Left ventricle myocardium inferior (tissue), 1 donor: Measurements from ENCODE around the gene ETFRF1. TPM values are rescaled to one million over a fixed set of nuclear protein-coding genes. Genes with fewer than 3 reads are reported as not detected.
A peak's percentile ranks its signal among the peaks of the same experiment; 100 is the strongest.

Experiments
- DNase-seq: peaks from one replicate; pipeline ENCODE4 v3.0.0-alpha.2; 2020
- H3K27ac ChIP-seq: fragments of 200-600 bp; replicated peaks from 2 replicates; pipeline ENCODE4 v1.8.0; 2021
- H3K27me3 ChIP-seq: fragments of 200-600 bp; 2 replicates; pipeline ENCODE4 v1.8.0; 2021; ENCODE audit warnings: low read depth
- H3K36me3 ChIP-seq: fragments of 200-600 bp; 2 replicates; pipeline ENCODE4 v1.8.0; 2021
- H3K4me1 ChIP-seq: fragments of 200-600 bp; 2 replicates; pipeline ENCODE4 v1.8.0; 2021
- H3K4me3 ChIP-seq: fragments of 200-600 bp; 2 replicates; pipeline ENCODE4 v1.8.0; 2021; ENCODE audit warnings: mild to moderate bottlenecking, moderate library complexity
- H3K9me3 ChIP-seq: fragments of 200-600 bp; replicated peaks from 2 replicates; pipeline ENCODE4 v1.8.0; 2021
- intact Hi-C: fragments of 100-400 bp; cut with micrococcal nuclease; formaldehyde crosslinking; loops from one replicate; pipeline ENCODE4 v1.11.0; 2022
- total RNA-seq: library from RNA; stranded (reverse); fragmentation: NEBNext Ultra II Directional; extraction: Animal tissue kit (Norgen Biotek cat#: 25700); gene quantifications from one replicate; pipeline ENCODE4 v1.2.1, GENCODE V29; 2021
- TF ChIP-seq, protein P1 (sequence below): fragments of 200-600 bp; IDR thresholded peaks from 2 replicates; pipeline ENCODE4 v1.8.0; 2021; ENCODE audit warnings: antibody characterized with exemption, mild to moderate bottlenecking, borderline replicate concordance
- donor health status: DM: no; HTN: yes; CAD: no; lungs with severe emphysema.

The ETFRF1 gene
- total RNA-seq, 1 donor from 2014 or later, result 71.5 TPM

GRCh38 chr12:25186788-25187402, 8.1 kb upstream of the ETFRF1 start:
- no peak for DNase-seq
- H3K36me3 ChIP-seq, result no peaks in the 10 kb centered on the region
- H3K9me3 ChIP-seq, result no peaks in the 10 kb centered on the region
- H3K27ac ChIP-seq, result no peak overlapping the region
- peaks cover 5% of the 10 kb centered on the region for H3K4me1 ChIP-seq
- intact Hi-C loops, result no loop called here
- TF ChIP-seq, protein P1, sequence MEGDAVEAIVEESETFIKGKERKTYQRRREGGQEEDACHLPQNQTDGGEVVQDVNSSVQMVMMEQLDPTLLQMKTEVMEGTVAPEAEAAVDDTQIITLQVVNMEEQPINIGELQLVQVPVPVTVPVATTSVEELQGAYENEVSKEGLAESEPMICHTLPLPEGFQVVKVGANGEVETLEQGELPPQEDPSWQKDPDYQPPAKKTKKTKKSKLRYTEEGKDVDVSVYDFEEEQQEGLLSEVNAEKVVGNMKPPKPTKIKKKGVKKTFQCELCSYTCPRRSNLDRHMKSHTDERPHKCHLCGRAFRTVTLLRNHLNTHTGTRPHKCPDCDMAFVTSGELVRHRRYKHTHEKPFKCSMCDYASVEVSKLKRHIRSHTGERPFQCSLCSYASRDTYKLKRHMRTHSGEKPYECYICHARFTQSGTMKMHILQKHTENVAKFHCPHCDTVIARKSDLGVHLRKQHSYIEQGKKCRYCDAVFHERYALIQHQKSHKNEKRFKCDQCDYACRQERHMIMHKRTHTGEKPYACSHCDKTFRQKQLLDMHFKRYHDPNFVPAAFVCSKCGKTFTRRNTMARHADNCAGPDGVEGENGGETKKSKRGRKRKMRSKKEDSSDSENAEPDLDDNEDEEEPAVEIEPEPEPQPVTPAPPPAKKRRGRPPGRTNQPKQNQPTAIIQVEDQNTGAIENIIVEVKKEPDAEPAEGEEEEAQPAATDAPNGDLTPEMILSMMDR, result no peak
- no peaks in the 10 kb centered on the region for H3K27me3 ChIP-seq
- H3K4me3 ChIP-seq, result peak overlapping the region; percentile 28

- Histone ChIP-seq H3K27ac (no peak overlapping the region), H3K27me3 (no peaks in the 10 kb centered on the region), H3K4me1 (peaks cover 5% of the 10 kb centered on the region), H3K9me3 (no peaks in the 10 kb centered on the region), H3K36me3 (no peaks in the 10 kb centered on the region), H3K4me3 (no peak overlapping the region)
- DNase-seq, result no peak
- TF ChIP-seq, protein P1, result no peak
- intact Hi-C loops, result no loop called here
Measured at GRCh38 chr12:25187781-25188180, 7.3 kb upstream of the ETFRF1 start.

GRCh38 chr12:25189656-25190055, 5.4 kb upstream of the ETFRF1 start:
- Histone ChIP-seq H3K36me3 (no peaks in the 10 kb centered on the region), H3K27ac (no peak overlapping the region), H3K27me3 (no peaks in the 10 kb centered on the region), H3K9me3 (no peaks in the 10 kb centered on the region), H3K4me3 (no peak overlapping the region), H3K4me1 (peaks cover 13% of the 10 kb centered on the region)
- intact Hi-C loops, result no loop called here
- DNase-seq, result no peak
- TF ChIP-seq, protein P1, result no peak

DNA sequence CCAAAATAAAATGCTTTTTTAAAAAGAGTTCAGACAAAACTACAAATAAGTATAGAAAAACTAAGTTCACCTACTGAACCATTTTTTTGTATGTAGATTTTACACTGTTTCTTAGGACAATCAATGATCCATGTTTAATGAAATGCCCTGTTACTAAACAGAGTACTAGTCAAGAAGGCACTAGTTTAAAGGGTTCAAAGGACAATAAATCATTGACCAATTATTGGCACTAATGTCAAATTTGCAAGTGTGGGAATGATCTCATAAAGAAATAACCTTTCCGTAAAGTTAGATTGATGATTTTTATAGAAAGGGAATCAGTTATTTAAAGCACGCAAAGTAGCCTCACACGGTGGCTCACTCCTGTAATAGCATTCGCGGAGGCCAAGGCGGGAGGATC, 4.2 kb upstream of the ETFRF1 start:
- no peak overlapping the region for H3K27ac ChIP-seq
- H3K36me3 ChIP-seq, result no peaks in the 10 kb centered on the region
- intact Hi-C loops, result no loop called here
- TF ChIP-seq, protein P1, result no peak
- no peaks in the 10 kb centered on the region for H3K27me3 ChIP-seq
- peaks cover 22% of the 10 kb centered on the region for H3K4me1 ChIP-seq
- H3K9me3 ChIP-seq, result no peaks in the 10 kb centered on the region
- DNase-seq, result no peak
- H3K4me3 ChIP-seq, result no peak overlapping the region

GRCh38 chr12:25194214-25194613, 823 bp upstream of the ETFRF1 start:
- intact Hi-C loops, result no loop called here
- peak overlapping the region; percentile 96 for H3K27ac ChIP-seq

More at GRCh38 chr12:25194214-25194613, 823 bp upstream of the ETFRF1 start:
- Histone ChIP-seq H3K36me3 (no peaks in the 10 kb centered on the region), H3K4me1 (peaks cover 42% of the 10 kb centered on the region), H3K27me3 (no peaks in the 10 kb centered on the region), H3K9me3 (no peaks in the 10 kb centered on the region), H3K4me3 (peak overlapping the region; percentile 82)
- TF ChIP-seq, protein P1, result no peak
- no peak for DNase-seq
